ENCODE results near the gene TMEFF2.

DNA sequence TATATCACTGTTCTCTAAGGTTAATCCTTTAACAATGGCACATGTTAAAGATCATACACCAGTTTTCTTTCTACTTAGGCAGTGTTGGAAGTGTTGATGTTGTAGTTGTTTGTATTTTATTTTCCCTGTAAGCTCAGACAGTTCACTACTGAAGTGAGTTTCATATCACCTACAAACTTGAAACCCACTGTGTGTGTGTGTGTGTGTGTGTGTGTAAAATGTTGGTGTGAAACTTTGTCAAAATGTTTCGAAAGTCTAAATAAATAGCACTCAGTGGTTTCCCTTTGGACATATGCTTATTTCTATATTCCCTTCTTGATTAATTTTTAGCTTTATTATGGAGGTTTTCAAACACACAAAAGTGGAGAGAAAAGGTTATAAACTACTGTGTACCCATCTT is 268.1 kb downstream of the TMEFF2 start:
- TF ChIP-seq, protein P1, sequence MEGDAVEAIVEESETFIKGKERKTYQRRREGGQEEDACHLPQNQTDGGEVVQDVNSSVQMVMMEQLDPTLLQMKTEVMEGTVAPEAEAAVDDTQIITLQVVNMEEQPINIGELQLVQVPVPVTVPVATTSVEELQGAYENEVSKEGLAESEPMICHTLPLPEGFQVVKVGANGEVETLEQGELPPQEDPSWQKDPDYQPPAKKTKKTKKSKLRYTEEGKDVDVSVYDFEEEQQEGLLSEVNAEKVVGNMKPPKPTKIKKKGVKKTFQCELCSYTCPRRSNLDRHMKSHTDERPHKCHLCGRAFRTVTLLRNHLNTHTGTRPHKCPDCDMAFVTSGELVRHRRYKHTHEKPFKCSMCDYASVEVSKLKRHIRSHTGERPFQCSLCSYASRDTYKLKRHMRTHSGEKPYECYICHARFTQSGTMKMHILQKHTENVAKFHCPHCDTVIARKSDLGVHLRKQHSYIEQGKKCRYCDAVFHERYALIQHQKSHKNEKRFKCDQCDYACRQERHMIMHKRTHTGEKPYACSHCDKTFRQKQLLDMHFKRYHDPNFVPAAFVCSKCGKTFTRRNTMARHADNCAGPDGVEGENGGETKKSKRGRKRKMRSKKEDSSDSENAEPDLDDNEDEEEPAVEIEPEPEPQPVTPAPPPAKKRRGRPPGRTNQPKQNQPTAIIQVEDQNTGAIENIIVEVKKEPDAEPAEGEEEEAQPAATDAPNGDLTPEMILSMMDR (IDR thresholded peaks at IDR 0.05) = no peak
- TF ChIP-seq POLR2AphosphoS5 (IDR thresholded peaks at IDR 0.05) = no peak
